HG03575 (cell line): ENCODE results near the gene PCDHGB5.
"Not testable (repeated sequence)": the region's sequence is repeated elsewhere in the genome, so short reads cannot be mapped to it uniquely, and the experiment has no call there.

Experiments used
- ATAC-seq: cut with Tn5 transposase; IDR thresholded peaks from one replicate; pipeline ENCODE4 v1.9.1; 2021; ENCODE audit not compliant: unreplicated experiment, insufficient number of reproducible peaks, low FRiP score; ENCODE audit errors: extremely low read depth

Gene PCDHGB5

DNA sequence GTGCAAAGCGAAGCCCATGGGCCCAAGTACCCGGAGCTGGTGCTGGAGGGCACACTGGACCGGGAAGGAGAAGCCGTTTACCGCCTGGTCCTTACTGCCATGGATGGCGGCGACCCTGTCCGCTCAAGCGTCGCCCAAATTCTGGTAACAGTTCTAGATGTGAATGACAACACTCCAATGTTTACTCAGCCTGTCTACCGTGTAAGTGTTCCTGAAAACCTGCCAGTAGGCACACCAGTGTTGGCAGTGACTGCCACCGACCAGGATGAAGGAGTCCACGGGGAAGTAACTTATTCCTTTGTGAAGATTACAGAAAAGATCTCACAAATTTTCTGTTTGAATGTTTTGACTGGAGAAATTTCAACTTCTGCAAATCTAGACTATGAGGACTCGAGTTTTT, 23.1 kb upstream of the PCDHGB5 start:
- no peak for ATAC-seq

DNA sequence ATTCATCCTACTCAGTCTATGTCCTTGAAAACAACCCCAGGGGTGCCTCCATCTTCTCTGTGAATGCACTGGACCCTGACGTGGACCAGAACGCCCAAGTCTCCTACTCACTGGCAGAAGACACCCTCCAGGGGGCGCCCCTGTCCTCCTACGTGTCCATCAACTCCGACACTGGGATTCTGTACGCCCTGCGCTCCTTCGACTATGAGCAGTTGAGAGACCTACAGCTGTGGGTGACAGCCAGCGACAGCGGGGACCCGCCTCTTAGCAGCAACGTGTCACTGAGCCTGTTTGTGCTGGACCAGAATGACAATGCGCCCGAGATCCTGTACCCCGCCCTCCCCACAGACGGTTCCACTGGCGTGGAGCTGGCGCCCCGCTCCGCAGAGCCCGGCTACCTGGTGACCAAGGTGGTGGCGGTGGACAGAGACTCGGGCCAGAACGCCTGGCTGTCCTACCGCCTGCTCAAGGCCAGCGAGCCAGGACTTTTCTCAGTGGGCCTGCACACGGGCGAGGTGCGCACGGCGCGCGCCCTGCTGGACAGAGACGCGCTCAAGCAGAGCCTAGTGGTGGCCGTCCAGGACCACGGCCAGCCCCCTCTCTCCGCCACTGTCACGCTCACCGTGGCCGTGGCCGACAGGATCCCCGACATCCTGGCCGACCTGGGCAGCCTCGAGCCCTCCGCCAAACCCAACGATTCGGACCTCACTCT, 22.1 kb upstream of the PCDHGB5 start:
- not testable (repeated sequence) for ATAC-seq

DNA sequence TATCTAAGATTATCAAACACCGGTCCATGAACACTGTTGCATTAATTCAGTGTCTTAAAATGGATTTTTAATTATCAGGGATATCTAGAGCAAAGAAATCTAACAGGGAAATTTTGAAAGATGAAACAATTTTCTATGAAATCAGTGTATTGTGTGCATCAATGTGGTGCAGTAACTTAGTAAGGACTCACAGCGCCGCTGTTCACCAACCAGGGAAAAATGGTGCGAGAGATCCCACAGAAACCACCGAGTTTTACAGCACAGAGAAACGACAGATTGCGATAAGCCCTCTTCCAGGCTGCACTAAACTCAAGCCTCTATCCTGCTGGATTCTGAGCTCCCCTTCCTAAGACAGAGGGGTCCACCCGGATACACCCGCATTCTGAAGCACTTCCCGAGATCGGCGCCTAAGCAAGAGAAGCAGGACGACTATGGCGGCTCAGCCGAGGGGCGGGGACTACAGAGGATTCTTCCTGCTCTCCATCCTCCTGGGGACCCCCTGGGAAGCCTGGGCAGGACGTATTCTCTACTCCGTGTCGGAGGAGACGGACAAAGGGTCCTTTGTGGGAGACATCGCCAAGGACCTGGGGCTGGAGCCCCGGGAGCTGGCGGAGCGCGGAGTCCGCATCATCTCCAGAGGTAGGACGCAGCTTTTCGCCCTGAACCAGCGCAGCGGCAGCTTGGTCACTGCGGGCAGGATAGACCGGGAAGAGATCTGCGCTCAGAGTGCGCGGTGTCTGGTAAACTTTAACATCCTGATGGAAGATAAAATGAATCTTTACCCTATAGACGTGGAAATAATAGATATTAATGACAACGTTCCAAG, 15.1 kb upstream of the PCDHGB5 start, which contains the start of gene PCDHGA7:
PCDHGA7 (plus strand) TSS at position 274 of the 826 bp plus-strand sequence; CDS start at position 432, 158 bp downstream.
- ATAC-seq: no peak

DNA sequence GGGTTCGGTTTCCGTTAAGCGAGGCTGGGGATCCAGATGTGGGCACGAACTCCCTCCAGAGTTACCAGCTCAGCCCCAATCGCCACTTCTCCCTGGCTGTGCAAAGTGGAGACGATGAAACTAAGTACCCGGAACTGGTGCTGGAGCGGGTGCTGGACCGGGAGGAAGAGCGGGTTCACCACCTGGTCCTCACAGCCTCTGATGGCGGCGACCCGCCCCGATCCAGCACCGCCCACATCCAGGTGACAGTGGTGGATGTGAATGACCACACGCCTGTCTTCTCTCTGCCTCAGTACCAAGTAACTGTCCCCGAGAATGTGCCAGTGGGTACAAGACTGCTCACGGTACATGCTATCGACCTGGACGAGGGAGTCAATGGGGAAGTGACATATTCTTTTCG, 14.4 kb upstream of the PCDHGB5 start:
- ATAC-seq: no peak

DNA sequence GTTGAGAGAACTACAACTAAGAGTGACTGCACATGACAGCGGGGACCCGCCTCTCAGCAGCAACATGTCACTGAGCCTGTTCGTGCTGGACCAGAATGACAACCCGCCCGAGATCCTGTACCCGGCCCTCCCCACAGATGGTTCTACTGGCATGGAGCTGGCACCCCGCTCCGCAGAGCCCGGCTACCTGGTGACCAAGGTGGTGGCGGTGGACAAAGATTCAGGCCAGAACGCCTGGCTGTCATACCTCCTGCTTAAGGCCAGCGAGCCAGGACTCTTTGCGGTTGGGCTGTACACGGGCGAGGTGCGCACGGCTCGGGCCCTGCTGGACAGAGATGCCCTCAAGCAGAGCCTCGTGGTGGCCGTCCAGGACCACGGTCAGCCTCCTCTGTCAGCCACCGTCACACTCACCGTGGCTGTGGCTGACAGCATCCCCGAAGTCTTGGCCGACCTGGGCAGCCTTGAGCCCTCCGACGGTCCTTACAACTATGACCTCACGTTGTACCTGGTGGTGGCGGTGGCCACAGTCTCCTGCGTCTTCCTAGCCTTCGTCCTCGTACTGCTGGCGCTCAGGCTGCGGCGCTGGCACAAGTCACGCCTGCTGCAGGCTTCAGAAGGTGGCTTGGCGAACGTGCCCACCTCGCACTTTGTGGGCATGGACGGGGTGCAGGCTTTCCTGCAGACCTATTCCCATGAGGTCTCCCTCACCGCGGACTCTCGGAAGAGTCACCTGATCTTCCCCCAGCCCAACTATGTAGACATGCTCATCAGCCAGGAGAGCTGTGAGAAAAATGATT, 13.1 kb upstream of the PCDHGB5 start:
- no peak for ATAC-seq

DNA sequence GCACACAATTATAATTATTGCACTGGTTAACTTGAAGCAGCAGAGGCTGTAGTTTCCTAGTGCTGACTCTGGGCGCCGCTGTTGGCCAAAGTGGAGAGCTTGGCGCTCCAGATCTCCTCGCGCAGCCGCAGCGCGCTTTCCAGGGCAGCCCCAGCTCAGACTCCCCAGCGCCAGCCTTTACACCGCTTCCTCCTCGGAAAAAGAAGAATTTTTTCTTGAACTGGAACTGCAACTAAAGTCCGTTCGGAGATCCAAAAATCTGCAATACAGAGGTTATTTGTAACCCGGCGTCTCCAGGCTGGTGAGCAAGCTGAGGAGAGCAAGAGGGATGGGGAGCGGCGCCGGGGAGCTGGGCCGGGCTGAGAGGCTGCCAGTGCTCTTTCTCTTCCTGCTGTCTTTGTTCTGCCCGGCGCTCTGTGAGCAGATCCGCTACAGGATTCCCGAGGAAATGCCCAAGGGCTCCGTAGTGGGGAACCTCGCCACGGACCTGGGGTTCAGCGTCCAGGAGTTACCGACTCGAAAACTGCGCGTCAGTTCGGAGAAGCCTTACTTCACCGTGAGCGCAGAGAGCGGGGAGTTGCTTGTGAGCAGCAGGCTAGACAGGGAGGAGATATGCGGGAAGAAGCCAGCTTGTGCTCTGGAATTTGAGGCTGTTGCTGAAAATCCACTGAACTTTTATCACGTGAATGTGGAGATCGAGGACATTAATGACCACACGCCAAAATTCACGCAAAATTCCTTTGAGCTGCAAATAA, 10.0 kb upstream of the PCDHGB5 start, which contains the start of gene PCDHGB4:
PCDHGB4 (plus strand) TSS at position 142 of the 755 bp plus-strand sequence; CDS start at position 329, 187 bp downstream.
- ATAC-seq: not testable (repeated sequence)

DNA sequence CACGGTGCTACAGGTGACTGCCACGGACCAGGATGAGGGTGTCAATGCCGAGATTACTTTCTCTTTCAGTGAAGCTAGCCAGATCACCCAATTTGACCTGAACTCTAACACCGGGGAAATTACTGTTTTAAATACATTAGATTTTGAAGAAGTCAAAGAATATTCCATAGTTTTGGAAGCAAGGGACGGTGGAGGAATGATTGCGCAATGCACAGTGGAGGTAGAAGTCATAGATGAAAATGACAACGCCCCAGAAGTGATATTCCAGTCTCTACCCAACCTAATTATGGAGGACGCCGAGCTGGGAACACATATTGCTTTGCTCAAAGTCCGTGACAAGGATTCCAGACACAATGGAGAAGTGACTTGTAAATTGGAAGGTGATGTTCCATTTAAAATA, 9.1 kb upstream of the PCDHGB5 start:
- no peak for ATAC-seq

DNA sequence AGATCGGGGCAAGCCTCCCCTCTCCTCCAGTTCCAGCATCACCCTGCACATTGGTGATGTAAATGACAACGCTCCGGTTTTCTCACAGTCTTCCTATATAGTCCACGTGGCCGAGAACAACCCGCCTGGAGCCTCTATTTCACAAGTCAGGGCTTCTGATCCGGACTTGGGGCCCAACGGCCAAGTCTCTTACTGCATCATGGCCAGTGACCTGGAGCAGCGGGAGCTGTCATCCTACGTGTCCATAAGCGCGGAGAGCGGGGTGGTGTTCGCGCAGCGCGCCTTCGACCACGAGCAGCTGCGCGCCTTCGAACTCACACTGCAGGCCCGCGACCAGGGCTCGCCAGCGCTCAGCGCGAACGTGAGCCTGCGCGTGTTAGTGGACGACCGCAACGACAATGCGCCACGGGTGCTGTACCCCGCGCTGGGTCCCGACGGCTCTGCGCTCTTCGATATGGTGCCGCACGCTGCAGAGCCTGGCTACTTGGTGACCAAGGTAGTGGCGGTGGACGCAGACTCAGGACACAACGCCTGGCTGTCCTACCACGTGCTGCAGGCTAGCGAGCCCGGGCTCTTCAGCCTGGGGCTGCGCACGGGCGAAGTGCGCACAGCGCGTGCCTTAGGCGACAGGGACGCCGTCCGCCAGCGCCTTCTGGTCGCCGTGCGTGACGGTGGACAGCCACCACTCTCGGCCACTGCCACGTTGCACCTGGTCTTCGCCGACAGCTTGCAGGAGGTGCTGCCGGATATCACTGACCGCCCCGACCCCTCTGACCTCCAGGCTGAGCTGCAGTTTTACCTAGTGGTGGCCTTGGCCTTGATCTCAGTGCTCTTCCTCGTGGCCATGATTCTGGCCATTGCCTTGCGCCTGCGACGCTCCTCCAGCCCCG, 8.3 kb upstream of the PCDHGB5 start:
- ATAC-seq: no peak

DNA sequence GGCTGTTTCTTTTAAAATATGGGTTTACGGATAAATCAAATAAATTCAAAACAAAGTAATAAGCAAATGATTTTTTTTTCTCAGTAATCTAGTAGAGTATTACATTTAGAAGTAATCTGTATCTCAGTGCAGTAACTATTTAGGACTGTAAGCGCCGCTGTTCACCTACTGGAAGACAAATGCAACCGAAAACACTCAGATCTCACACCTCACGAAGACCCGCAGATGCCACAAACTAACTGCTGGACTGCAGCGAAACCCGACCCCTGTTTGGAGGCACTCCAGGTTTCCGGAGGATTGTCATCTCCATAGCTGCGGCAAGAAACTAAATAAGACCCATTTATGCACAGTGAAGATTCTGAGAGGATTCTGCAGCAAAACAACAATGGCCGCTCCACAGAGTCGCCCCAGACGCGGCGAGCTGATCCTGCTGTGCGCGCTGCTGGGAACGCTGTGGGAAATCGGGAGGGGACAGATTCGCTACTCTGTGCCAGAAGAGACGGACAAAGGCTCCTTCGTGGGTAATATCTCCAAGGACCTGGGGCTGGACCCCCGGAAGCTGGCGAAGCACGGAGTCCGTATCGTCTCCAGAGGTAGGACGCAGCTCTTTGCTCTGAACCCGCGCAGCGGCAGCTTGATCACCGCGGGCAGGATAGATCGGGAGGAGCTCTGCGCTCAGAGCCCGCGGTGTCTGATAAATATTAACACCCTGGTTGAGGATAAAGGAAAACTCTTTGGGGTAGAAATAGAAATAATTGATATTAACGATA, 5.1 kb upstream of the PCDHGB5 start, which contains the start of gene PCDHGA8:
PCDHGA8 (plus strand) TSS at position 205 of the 770 bp plus-strand sequence; CDS start at position 386, 181 bp downstream.
- ATAC-seq: no peak

DNA sequence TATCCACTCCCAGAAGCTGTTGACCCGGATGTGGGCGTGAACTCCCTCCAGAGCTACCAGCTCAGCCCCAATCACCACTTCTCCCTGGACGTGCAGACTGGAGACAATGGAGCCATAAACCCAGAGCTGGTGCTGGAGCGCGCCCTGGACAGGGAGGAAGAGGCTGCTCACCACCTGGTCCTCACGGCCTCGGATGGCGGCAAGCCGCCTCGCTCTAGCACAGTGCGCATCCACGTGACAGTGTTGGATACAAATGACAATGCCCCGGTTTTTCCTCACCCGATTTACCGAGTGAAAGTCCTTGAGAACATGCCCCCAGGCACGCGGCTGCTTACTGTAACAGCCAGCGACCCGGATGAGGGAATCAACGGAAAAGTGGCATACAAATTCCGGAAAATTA, 4.5 kb upstream of the PCDHGB5 start:
- no peak for ATAC-seq

DNA sequence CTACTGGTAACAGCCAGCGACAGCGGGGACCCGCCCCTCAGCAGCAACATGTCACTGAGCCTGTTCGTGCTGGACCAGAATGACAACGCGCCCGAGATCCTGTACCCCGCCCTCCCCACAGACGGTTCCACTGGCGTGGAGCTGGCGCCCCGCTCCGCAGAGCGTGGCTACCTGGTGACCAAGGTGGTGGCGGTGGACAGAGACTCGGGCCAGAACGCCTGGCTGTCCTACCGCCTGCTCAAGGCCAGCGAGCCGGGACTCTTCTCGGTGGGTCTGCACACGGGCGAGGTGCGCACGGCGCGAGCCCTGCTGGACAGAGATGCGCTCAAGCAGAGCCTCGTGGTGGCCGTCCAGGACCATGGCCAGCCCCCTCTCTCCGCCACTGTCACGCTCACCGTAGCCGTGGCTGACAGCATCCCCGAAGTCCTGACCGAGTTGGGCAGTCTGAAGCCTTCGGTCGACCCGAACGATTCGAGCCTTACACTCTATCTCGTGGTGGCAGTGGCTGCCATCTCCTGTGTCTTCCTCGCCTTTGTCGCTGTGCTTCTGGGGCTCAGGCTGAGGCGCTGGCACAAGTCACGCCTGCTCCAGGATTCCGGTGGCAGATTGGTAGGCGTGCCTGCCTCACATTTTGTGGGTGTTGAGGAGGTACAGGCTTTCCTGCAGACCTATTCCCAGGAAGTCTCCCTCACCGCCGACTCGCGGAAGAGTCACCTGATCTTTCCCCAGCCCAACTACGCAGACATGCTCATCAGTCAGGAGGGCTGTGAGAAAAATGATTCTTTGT, 3.2 kb upstream of the PCDHGB5 start:
- not testable (repeated sequence) for ATAC-seq

DNA sequence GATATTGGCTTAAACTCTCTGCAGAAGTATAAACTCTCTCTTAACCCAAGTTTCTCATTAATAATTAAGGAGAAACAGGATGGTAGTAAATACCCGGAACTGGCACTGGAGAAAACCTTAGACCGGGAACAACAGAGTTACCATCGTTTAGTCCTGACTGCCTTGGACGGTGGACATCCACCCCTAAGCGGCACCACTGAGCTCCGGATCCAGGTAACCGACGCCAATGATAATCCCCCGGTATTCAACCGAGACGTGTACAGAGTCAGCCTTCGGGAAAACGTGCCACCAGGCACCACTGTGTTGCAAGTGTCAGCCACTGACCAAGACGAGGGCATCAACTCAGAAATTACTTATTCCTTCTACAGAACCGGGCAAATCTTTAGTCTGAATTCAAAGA, 861 bp downstream of the PCDHGB5 start:
- ATAC-seq: no peak

DNA sequence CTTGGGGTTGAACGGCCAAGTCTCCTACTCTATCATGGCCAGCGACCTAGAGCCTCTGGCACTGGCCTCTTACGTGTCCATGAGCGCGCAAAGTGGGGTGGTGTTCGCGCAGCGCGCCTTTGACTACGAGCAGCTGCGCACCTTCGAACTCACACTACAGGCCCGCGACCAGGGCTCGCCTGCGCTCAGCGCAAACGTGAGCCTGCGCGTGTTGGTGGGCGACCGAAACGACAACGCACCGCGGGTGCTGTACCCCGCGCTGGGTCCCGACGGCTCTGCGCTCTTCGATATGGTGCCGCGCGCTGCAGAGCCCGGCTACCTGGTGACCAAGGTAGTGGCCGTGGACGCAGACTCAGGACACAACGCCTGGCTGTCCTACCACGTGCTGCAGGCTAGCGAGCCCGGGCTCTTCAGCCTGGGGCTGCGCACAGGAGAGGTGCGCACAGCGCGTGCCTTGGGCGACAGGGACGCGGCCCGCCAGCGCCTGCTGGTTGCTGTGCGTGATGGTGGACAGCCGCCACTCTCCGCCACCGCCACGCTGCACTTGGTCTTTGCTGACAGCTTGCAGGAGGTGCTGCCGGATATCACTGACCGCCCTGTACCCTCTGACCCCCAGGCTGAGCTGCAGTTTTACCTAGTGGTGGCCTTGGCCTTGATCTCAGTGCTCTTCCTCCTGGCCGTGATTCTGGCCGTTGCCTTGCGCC, 2.0 kb downstream of the PCDHGB5 start:
- no peak for ATAC-seq

DNA sequence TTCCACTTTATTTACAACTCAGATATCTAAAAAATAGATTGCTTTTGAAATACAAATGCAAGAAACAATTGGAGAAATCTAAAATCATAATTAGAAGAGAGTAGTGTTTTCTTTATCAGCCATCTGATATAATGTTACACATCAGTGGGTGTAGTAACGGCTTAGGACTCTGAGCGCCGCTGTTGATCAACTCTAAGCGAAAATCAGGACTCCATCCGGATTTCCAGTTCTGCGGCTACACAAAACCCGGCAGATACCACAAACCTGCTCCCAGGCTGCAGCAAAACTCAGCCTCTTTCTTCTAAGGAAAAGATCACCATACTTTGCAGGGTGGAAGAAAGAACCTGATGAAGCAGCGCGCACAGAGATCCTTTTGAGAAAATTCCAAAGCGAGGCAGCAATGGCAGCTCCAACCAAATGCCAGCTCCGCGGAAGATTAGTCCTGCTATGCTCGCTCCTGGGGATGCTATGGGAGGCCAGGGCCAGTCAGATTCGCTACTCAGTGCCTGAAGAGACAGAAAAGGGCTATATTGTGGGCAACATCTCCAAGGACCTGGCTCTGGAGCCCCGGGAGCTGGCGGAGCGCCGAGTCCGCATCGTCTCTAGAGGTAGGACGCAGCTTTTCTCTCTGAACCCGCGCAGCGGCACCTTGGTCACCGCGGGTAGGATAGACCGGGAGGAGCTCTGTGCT, 5.0 kb downstream of the PCDHGB5 start, which contains the start of gene PCDHGA9:
PCDHGA9 (plus strand) TSS at position 226 of the 691 bp plus-strand sequence; CDS start at position 401, 175 bp downstream.
- ATAC-seq: no peak

DNA sequence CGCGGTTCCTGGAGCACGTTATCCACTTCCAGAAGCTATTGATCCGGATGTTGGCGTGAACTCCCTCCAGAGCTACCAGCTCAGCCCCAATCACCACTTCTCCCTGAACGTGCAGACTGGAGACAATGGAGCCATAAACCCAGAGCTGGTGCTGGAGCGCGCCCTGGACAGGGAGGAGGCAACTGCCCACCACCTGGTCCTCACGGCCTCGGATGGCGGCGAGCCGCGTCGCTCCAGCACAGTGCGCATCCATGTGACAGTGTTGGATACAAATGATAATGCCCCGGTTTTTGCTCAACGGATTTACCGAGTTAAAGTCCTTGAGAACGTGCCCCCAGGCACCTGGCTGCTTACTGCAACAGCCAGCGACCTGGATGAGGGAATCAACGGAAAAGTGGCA, 5.6 kb downstream of the PCDHGB5 start:
- ATAC-seq: no peak
